Esophagus (tissue), 2 donors: ENCODE data around the gene CDH13. TPM values are rescaled to one million over a fixed set of nuclear protein-coding genes. Genes with fewer than 3 reads are reported as not detected.

Experiments used
- H3K27ac ChIP-seq, 2 donors: one replicate each; pipeline ENCODE4 v1.5.1; 2013; ENCODE audit warnings: low read depth in 2 of 2, mild to moderate bottlenecking in 2 of 2, inconsistent platforms in 1 of 2, low read length in 1 of 2, moderate library complexity in 1 of 2
- H3K27me3 ChIP-seq, 2 donors: one replicate each; pipeline ENCODE4 v1.6.1; 2013; ENCODE audit warnings: low read length in 2 of 2, control low read depth in 1 of 2, mild to moderate bottlenecking in 1 of 2; ENCODE audit not compliant: insufficient read depth in 2 of 2, control insufficient read depth in 1 of 2
- H3K36me3 ChIP-seq, 2 donors: one replicate each; pipeline ENCODE4 v1.6.1; 2013; ENCODE audit warnings: low read length in 1 of 2; ENCODE audit not compliant: control insufficient read depth in 2 of 2, insufficient read depth in 2 of 2
- H3K4me1 ChIP-seq, 2 donors: one replicate each; pipeline ENCODE4 v1.6.1; 2013; ENCODE audit warnings: low read length in 1 of 2; ENCODE audit not compliant: control insufficient read depth in 2 of 2, insufficient read depth in 2 of 2
- H3K4me3 ChIP-seq, 2 donors: one replicate each; pipeline ENCODE4 v1.5.1; 2013; ENCODE audit warnings: low read length in 2 of 2, mild to moderate bottlenecking in 2 of 2, low read depth in 1 of 2, moderate library complexity in 1 of 2
- H3K9me3 ChIP-seq, 2 donors: one replicate each; pipeline ENCODE4 v1.6.1; 2013; ENCODE audit warnings: mild to moderate bottlenecking in 2 of 2, low read depth in 1 of 2, low read length in 1 of 2, moderate library complexity in 1 of 2; ENCODE audit not compliant: control insufficient read depth in 2 of 2, insufficient read depth in 1 of 2
- WGBS, 2 donors: extraction: QIAGEN DNeasy Blood & Tissue Kit; methylation state at CpG; one replicate each; pipeline ENCODE4 v1.1.7; 2013; 5-methylcytosine and 5-hydroxymethylcytosine counted together
- polyA plus RNA-seq, 2 donors: library from polyadenylated mRNA; stranded (reverse); fragments of 200-250 nt; gene quantifications; one replicate each; pipeline ENCODE4 v1.2.3, GENCODE V29; 2013
- donor health status: healthy with polysubstance abuse.
- donor health status: Bipolar disorder and iron deficiency.

CDH13 gene
- polyA plus RNA-seq, 2 donors: 1.3 to 4.3 TPM

DNA sequence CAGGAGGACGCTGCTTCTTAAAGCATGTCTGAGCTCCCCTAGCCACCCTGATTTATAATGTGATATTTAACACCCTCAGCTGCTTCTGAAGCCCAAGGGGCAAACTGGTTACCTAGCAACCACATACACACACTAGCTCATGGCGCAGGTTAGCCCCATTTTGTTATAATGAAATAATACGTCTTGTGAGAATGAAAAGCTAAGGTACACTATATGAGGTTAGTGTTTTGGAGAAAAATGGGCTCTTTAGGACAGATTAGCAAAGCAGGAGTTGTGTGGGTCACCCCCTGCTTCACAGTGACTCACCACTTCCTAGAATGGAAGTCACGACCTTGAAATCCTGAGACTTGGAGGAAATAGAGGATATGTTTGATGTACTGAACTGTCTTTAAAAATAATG is 776.2 kb downstream of the CDH13 start:
- H3K27me3 ChIP-seq: no peaks in the 10 kb centered on the region
- H3K4me3 ChIP-seq: no peak overlapping the region
- 30 to 42% methylated on average over 4 of the region's 4 CpGs for WGBS, 2 donors
- no peaks in the 10 kb centered on the region for H3K4me1 ChIP-seq
- H3K36me3 ChIP-seq: no peaks in the 10 kb centered on the region
- H3K27ac ChIP-seq: no peak overlapping the region
- peaks cover 0 to 2% of the 10 kb centered on the region in 2 donors for H3K9me3 ChIP-seq

DNA sequence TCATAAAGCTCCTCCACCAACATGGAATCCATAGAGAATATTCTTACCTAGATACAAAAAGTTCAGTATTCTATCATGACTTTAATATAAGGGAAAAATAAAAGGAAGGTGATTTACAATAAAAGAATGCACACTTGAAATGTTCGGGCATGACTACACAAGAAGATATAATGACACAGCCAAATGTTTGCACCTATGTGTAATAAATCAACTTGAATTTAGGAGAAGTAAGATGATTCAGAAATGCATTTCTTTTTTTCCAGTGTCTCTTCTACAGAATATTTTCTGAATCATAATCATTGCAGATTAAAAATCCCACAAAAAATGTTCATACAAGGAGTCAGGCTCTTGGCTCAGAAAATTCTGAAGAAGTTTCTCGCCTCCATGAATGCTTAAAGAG is 777.0 kb downstream of the CDH13 start:
- 50 to 57% methylated on average over 2 of the region's 2 CpGs for whole genome bisulfite sequencing, 2 donors
- no peaks in the 10 kb centered on the region for H3K36me3 ChIP-seq

GRCh38 chr16:83404261-83404660 is 777.5 kb downstream of the CDH13 start:
- Histone ChIP-seq H3K27me3 (no peaks in the 10 kb centered on the region), H3K27ac (no peak overlapping the region), H3K9me3 (peaks cover 0 to 2% of the 10 kb centered on the region in 2 donors), H3K4me1 (no peaks in the 10 kb centered on the region), H3K4me3 (no peak overlapping the region), H3K36me3 (no peaks in the 10 kb centered on the region)
- WGBS, 2 donors: 45 to 55% methylated on average over 3 of the region's 3 CpGs

More for the DNA sequence above, 777.0 kb downstream of the CDH13 start:
- no peak overlapping the region for H3K27ac ChIP-seq
- no peaks in the 10 kb centered on the region for H3K27me3 ChIP-seq
- no peak overlapping the region for H3K4me3 ChIP-seq
- peaks cover 0 to 2% of the 10 kb centered on the region in 2 donors for H3K9me3 ChIP-seq
- H3K4me1 ChIP-seq: no peaks in the 10 kb centered on the region

DNA sequence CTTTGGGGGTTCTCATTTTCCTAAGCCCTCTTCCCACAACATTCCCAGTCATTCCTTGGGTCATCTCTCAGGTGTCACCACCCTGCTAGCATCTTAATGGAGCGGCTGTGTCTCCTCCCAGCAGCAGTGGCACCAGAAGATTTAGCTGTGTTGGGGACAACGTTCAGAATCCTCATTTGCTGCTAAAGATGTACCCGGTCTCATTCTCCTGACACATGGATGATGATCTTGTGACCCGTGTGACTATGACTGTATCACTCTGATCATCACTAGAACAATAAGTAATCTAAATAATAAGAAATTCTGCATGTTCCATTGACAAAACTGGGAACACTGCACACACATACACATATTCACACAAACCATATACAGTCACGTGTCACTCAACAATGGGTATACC is 781.2 kb downstream of the CDH13 start:
- WGBS, 2 donors: 77 to 88% methylated on average over 5 of the region's 5 CpGs
- Histone ChIP-seq H3K27me3 (no peaks in the 10 kb centered on the region), H3K36me3 (no peaks in the 10 kb centered on the region), H3K27ac (no peak overlapping the region), H3K4me3 (no peak overlapping the region), H3K4me1 (no peaks in the 10 kb centered on the region), H3K9me3 (no peaks in the 10 kb centered on the region)

DNA sequence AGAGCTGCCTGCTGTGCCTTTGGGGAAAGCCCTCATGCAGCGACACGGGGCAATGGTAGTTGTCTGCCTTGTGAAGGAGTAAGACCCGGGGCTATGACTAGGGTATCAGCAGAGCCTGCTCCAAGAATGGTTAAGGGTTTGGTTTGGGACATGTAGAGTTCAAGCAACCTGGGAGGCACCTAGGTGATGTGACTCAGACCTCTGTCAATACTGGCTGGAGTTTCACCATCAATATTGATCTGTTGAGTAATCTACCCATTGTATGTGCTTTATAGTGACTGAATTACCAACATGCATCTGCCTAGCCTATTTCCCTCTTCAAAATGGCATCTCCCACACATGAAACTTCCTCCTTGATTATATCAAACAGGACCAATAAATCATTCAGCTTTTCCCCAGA is 782.6 kb downstream of the CDH13 start:
- Histone ChIP-seq H3K9me3 (no peaks in the 10 kb centered on the region), H3K4me1 (no peaks in the 10 kb centered on the region), H3K36me3 (no peaks in the 10 kb centered on the region), H3K27ac (no peak overlapping the region), H3K27me3 (no peaks in the 10 kb centered on the region), H3K4me3 (no peak overlapping the region)
- 69 to 86% methylated on average over 3 of the region's 3 CpGs for WGBS, 2 donors

DNA sequence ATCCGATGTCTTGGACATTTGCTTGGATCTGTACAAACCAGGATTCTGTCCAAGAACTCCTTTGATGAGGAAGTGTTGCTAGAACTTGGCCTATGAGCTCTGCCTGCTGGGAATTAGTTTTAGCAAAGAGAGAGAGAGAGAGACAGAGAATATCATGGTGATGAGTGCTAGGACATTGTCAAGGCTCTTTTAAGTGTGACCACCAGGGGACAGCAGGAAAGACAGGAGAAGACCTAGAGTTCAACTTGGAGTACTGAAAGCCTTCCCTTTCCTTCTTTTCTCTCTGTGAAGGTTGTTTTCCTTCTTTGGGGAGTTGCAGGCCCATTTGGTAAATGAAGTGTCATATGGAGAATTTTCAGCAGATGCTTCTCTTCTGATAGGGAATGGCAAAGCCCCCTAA is 791.8 kb downstream of the CDH13 start:
- Histone ChIP-seq H3K27ac (no peak overlapping the region), H3K27me3 (no peaks in the 10 kb centered on the region), H3K4me3 (no peak overlapping the region), H3K36me3 (no peaks in the 10 kb centered on the region), H3K4me1 (no peaks in the 10 kb centered on the region), H3K9me3 (no peaks in the 10 kb centered on the region)
- 78 to 79% methylated on average over 1 of the region's 1 CpG for WGBS, 2 donors

- no peaks in the 10 kb centered on the region for H3K4me1 ChIP-seq
- no peaks in the 10 kb centered on the region for H3K9me3 ChIP-seq
- 77 to 78% methylated on average over 9 of the region's 9 CpGs for WGBS, 2 donors
- H3K4me3 ChIP-seq: no peak overlapping the region
- H3K27me3 ChIP-seq: no peaks in the 10 kb centered on the region
- no peak overlapping the region for H3K27ac ChIP-seq
- no peaks in the 10 kb centered on the region for H3K36me3 ChIP-seq
These were observed 793.5 kb downstream of the CDH13 start for GRCh38 chr16:83420206-83420760.

- Histone ChIP-seq H3K9me3 (no peaks in the 10 kb centered on the region), H3K4me3 (no peak overlapping the region), H3K4me1 (no peaks in the 10 kb centered on the region), H3K27me3 (no peaks in the 10 kb centered on the region), H3K36me3 (no peaks in the 10 kb centered on the region), H3K27ac (no peak overlapping the region)
- 74% methylated on average over 3 of the region's 3 CpGs for WGBS, 2 donors
These were observed 806.4 kb downstream of the CDH13 start for GRCh38 chr16:83433201-83433600.

GRCh38 chr16:83437036-83437435 is 810.3 kb downstream of the CDH13 start:
- Histone ChIP-seq H3K9me3 (no peaks in the 10 kb centered on the region), H3K4me3 (no peak overlapping the region), H3K27ac (no peak overlapping the region), H3K4me1 (no peaks in the 10 kb centered on the region), H3K36me3 (no peaks in the 10 kb centered on the region), H3K27me3 (no peaks in the 10 kb centered on the region)
- 88 to 94% methylated on average over 7 of the region's 7 CpGs for WGBS, 2 donors

DNA sequence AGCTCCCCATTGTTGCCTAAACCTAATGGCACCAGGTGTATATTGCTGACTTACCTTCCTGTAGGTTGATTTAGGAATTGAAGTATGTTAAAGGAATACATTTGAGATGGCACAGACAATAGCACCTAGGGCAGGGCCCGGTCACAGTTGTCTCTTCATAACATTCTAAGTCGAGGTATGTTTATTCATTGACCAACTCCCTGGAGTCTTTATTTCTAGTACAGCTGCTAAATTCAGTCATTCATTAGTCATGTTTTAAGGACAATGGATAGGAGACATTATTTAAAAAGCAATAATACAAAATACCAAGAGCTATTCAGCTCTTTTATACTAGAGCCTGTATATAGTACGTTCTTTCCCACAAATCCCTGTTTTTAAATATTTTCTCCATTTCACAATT is 811.6 kb downstream of the CDH13 start:
- Histone ChIP-seq H3K27me3 (no peaks in the 10 kb centered on the region), H3K4me1 (no peaks in the 10 kb centered on the region), H3K9me3 (no peaks in the 10 kb centered on the region), H3K27ac (no peak overlapping the region), H3K4me3 (no peak overlapping the region), H3K36me3 (no peaks in the 10 kb centered on the region)
- WGBS, 2 donors: 69 to 71% methylated on average over 3 of the region's 3 CpGs
